Neuron (in vitro differentiated cells): ENCODE results near the gene CSH2.

Experiments
- H2AFZ ChIP-seq: one replicate; pipeline ENCODE4 v1.6.1; 2013; ENCODE audit warnings: low read depth, mild to moderate bottlenecking, inconsistent platforms, low read length, moderate library complexity
- H3K27me3 ChIP-seq: one replicate; pipeline ENCODE4 v1.6.1; 2013; ENCODE audit warnings: low read length; ENCODE audit not compliant: insufficient read depth
- H3K36me3 ChIP-seq: one replicate; pipeline ENCODE4 v1.6.1; 2013; ENCODE audit warnings: low read length; ENCODE audit not compliant: insufficient read depth
- H3K4me1 ChIP-seq: one replicate; pipeline ENCODE4 v1.6.1; 2013; ENCODE audit warnings: low read length; ENCODE audit not compliant: insufficient read depth
- H3K4me3 ChIP-seq: 2 replicates; pipeline ENCODE4 v1.5.1; 2013; ENCODE audit warnings: mild to moderate bottlenecking, low read length, moderate library complexity
- H3K9me3 ChIP-seq: one replicate; pipeline ENCODE4 v1.6.1; 2013; ENCODE audit warnings: low read length

CSH2 gene

DNA sequence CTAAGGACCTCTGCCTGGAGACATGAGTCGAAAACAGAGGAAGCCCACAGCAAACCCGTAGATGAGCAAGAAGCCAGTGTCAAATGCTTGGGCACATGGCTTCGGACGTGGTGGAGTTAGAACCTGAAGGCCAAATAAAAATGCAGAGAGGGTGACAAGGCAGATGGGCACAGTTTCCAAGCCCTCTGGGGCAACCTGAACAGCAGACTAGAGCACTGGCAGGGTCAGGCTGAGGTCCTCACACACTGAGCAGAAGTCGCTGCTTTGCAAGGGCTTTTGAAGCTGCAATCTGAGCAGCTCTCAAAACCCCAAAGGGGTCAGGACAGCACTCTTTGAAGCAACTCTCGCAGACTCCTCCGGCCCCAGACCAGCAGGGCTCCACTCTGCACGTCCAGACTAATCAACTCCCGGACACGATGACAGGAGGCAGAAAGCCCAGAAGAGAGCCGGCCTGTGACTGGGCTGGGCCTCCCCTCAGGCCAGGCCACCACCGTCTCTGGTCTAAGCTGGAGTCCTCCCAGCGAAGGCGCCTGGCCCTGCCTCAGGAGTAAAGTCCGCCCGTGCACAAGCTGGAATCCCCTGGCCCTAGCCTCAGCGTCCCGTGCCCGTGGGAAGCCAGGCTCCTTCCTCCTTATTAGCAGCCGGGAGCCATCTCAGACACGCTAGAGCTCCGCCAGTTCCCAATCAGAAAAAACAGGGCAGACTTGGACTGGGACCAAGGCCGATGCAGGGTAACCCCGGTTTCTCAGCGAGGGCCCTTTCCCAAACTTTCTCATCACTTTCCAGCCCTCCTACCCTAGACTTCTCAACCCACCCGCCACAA is 31.9 kb downstream of the CSH2 start:
- Histone ChIP-seq H3K27me3 (no peaks in the 10 kb centered on the region), H3K4me3 (peak overlapping the region; percentile 74), H3K9me3 (no peaks in the 10 kb centered on the region), H2AFZ (peak overlapping the region; percentile 57), H3K4me1 (peaks cover 13% of the 10 kb centered on the region), H3K36me3 (peaks cover 6% of the 10 kb centered on the region)

DNA sequence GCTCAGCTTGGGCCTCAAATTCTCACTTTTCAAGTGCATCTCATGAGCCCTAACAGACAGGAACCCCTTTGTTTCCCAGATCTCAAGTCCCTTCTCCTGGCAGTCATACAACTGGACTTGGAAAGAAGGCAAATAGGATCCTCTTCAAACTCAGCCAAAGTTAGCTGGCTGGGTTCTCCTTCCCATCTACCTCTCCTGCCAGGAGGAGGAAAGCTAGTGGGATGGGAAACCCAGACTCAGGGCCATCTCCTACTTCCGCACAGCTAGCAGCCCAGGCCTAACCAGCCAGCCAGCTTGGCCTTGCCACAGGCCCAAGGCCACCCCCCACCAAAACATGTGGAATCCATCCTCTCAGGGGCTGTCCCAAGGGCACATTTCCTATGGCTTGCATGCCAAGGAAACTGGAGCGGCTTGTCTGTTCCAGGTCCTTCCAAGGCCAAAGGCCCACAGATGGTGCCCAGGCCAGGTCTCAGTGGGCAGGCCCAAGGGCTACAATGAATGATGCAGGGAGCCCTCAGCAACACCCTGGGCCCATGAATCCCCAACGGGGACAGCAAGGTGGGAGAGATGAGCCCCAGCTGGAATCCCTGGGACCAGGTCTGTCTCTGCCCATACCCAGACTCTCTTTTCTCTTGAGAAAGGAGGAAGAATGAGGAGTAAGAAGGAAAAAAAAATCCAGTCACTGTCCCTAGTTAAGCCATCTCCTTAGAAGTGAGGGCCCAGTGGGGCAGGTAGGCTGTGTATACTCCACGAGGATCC is 32.7 kb downstream of the CSH2 start:
- Histone ChIP-seq H3K27me3 (no peaks in the 10 kb centered on the region), H3K36me3 (peaks cover 11% of the 10 kb centered on the region), H2AFZ (no peak overlapping the region), H3K4me1 (peaks cover 13% of the 10 kb centered on the region), H3K9me3 (no peaks in the 10 kb centered on the region), H3K4me3 (peak overlapping the region; percentile 74)

DNA sequence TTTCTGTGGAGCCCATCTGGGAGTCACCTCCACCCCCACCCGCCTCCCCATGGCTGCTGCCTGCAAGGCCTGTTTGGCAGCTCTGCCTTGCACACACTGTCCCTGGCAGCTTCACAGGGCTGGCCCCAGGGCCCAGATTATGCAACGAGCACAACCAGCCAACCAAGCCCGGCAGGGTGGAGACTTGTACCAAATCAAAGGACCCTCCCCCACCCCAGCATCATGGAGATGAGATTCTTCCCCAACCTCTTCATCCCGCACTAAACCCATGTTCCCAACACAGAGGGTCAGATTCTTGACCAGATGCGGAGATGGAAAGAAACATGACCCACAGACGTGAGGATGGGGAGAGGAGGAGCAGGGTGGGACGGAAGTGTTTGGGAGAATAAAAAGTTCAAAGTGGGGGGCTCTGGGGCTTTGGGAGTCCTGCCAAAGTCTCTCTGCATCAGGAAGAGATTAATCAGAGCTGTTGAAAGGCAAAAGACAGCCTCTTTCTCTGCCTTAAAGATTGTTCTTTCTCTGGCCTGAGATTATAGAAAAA is 34.8 kb downstream of the CSH2 start:
- no peaks in the 10 kb centered on the region for H3K9me3 ChIP-seq
- no peak overlapping the region for H3K4me3 ChIP-seq
- peaks cover 22% of the 10 kb centered on the region for H3K36me3 ChIP-seq
- H3K27me3 ChIP-seq, result no peaks in the 10 kb centered on the region
- no peak overlapping the region for H2AFZ ChIP-seq
- peaks cover 13% of the 10 kb centered on the region for H3K4me1 ChIP-seq

DNA sequence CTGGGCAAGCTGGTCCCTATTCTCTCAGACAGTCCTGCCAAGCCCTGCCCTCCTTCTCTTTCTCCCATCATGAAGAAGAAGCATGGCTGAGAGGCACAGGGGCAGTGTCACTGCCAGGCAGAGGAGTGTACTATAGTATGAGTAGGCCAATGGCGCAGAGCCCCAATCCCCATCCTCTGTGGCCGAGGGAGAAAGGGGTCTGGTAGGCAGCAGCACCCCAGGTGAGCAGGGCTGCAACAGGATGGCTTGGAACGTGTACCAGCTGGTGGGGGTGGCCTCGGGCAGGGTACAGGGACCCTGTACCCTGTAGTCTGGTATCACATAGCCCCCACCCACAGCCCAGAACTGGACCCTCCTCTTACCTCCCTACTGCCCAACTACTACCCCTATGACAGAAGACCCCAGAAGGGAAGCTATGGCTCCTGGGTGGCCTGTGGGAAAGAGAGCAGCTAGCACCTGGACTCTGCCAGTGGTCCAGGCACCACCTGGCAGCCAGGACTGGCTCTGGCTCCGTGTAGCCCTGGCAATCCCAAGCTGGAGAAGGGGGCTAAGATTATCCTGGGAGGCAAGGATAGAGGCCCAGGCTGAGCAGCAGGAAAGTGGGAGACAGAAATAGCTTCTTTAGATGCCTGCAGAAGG is 35.4 kb downstream of the CSH2 start:
- Histone ChIP-seq H3K4me3 (no peak overlapping the region), H3K4me1 (peaks cover 13% of the 10 kb centered on the region), H3K9me3 (no peaks in the 10 kb centered on the region), H3K27me3 (no peaks in the 10 kb centered on the region), H2AFZ (no peak overlapping the region), H3K36me3 (peaks cover 26% of the 10 kb centered on the region)

DNA sequence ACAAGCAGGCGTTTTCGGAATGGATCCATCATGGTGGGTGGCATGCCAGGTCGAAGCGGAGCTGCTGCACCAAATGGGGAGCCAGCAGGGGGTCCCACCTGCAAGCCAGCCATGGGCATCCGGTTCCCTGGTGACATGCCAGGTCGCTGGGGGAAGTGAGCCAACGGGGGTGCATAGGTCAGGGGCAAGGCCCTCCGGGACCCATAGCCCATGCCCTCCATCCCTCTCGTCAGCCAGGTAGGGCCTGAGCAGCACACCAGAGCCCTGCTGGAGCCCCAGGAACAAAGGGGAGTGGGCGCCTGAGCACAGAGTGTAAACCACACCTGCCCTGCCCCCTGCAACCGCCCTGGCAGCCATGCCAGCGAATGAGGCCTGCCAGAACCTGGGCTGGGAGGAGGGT is 36.0 kb downstream of the CSH2 start:
- Histone ChIP-seq H3K4me1 (peaks cover 13% of the 10 kb centered on the region), H3K9me3 (no peaks in the 10 kb centered on the region), H3K36me3 (peaks cover 32% of the 10 kb centered on the region), H3K27me3 (no peaks in the 10 kb centered on the region), H3K4me3 (no peak overlapping the region), H2AFZ (no peak overlapping the region)

DNA sequence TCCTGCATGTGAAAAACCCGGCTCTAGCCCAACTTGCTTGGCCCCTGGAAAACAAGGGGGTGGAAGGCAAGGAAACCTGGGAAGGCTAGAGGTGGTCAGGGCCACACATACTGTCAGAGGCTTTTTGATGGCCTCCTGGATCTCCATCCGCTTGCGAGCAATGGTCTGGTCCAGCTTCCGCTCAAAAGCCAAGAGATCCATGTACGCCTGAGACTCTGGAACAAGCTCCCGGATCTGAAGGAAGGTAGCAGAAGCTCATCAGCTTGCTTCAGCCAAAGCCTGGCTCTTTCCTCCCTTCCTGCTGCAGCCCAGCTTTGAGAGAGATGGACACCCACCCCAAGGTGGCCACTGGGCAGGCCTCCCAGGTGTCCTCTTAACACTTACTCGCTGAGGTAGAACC is 36.7 kb downstream of the CSH2 start:
- Histone ChIP-seq H3K4me3 (no peak overlapping the region), H3K4me1 (peaks cover 13% of the 10 kb centered on the region), H2AFZ (no peak overlapping the region), H3K36me3 (peaks cover 39% of the 10 kb centered on the region), H3K9me3 (no peaks in the 10 kb centered on the region), H3K27me3 (no peaks in the 10 kb centered on the region)

DNA sequence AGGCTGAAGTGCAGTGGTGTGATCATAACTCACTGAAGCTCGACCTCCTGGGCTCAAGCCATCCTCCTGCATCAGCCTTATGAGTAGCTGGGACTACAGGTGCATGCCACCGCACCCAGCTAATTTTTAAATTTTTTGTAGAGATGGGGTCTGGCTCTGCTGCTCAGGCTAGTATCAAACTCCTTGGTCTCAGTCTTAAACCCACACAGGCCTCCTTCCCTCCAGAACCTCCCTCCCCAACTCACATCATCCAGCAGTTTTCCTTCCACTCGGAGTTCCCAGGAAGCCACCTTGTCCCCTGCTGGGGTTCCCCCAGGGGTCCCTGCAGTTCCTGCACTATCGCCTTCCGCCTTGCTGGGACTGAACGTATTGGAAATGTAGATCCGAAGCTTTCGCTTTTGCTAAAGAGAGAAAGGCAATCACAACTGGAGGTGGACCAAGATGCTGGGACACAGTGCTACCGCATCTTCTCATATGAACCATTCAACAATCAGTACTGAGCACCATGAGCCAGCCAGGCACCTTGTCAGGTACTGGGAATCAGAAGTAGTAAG is 38.2 kb downstream of the CSH2 start:
- no peaks in the 10 kb centered on the region for H3K9me3 ChIP-seq
- no peak overlapping the region for H3K4me3 ChIP-seq
- no peaks in the 10 kb centered on the region for H3K27me3 ChIP-seq
- no peak overlapping the region for H2AFZ ChIP-seq
- no peaks in the 10 kb centered on the region for H3K4me1 ChIP-seq
- peaks cover 55% of the 10 kb centered on the region for H3K36me3 ChIP-seq

DNA sequence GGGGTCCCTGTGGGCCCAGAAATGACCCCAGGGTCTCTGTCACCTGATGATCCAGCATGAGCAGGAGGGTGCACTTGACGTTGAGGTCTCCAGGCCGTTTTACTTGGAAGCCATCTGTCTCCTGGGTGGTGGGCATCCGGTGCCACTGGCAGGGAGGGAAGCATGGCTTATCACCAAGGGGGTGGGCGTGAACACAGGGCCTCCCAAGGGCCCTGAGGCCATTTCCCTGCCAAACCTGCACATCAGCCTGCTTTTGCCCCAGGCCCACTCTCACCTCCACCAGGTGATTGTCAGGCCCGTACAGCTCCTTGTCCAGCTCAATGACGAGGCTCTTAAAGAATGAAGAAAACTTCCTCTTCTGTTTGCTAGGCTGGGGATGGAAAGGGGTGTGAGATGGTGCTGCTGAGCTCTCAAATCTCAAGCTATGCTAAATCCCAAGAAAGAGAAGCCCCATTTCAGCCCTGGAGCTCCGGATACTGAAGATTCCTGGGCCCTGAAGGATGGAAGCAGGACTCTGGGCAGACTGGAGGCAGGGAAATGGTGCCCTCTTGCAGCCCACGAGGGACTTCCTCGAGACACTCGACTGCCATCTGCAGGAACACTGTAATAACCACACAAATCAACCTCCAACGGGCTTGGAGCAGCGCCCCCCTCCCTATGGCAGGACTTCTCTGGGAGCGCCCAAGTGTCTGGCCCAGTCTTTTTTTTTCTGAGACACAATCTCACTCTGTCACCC is 38.9 kb downstream of the CSH2 start:
- no peaks in the 10 kb centered on the region for H3K4me1 ChIP-seq
- H3K4me3 ChIP-seq, result no peak overlapping the region
- no peak overlapping the region for H2AFZ ChIP-seq
- peaks cover 61% of the 10 kb centered on the region for H3K36me3 ChIP-seq
- no peaks in the 10 kb centered on the region for H3K27me3 ChIP-seq
- no peaks in the 10 kb centered on the region for H3K9me3 ChIP-seq

DNA sequence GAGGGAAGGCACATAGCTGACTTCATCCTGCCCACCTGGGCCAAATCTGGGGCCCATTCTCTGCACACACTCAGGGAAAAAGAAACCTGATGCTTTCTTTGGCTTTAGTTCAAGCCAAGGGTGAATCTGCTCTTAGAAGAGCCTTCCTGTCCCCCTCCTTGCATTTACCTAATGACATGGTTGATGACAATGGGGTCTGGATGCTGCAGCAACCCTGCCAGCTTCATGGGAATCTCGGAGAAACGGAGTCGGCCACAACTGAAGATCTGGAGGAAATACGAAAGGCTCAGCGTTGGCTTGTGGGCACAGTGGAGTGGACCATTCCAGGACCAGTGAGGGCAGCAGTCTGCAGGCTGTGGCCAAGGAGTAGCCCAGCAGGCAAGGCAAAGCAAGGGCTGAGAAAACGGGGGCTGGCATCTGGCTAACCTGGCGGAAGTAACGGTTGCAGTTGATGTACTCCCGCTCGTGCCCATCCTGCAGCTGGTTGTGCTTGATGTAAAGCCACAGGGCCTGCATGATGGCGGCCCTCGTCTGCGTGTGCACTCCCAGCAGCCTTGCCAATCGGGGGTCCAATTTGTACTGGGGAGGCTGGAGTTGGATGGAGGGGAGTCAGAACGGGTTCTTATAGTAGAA is 39.6 kb downstream of the CSH2 start:
- H2AFZ ChIP-seq, result no peak overlapping the region
- peaks cover 68% of the 10 kb centered on the region for H3K36me3 ChIP-seq
- peaks cover 5% of the 10 kb centered on the region for H3K4me1 ChIP-seq

DNA sequence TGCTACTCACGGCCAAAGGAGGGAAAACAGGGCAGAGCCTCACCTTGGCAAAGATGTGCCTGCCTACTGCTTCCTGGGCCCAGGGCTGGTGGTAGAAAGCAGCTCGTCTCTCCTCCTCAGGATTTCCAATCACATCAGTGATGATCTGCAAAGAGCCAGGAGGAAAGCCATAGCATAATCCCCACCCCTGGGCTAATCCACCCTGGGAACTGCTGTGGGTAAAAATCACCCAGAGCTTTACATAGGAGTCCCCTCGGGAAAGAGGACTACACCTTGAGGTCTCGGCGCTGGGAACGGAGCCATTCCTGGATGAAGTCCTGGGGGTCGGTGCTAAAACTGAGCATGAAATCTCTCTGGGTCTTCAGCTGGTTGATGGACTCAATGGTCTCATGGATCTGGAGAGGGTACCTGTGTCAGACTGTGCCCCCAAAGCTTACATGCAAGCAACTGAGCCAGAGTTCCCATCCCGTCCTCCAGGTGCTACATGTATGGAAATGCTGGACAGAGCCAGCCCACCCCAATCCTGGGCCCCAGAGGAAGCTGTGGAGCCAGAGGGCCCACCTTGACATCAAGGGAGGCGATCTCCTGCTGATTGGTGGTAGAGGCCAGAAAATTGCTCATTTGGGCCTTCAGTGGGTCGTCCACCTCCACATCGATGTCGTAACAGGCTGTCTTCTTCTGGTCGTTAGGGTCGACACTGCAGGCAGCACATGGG is 40.3 kb downstream of the CSH2 start:
- peaks cover 12% of the 10 kb centered on the region for H3K4me1 ChIP-seq
- no peak overlapping the region for H3K4me3 ChIP-seq
- H3K27me3 ChIP-seq, result no peaks in the 10 kb centered on the region
- H3K36me3 ChIP-seq, result peaks cover 71% of the 10 kb centered on the region
- no peaks in the 10 kb centered on the region for H3K9me3 ChIP-seq
- H2AFZ ChIP-seq, result no peak overlapping the region

More for the DNA sequence above, 39.6 kb downstream of the CSH2 start:
- Histone ChIP-seq H3K4me3 (no peak overlapping the region), H3K27me3 (no peaks in the 10 kb centered on the region), H3K9me3 (no peaks in the 10 kb centered on the region)

DNA sequence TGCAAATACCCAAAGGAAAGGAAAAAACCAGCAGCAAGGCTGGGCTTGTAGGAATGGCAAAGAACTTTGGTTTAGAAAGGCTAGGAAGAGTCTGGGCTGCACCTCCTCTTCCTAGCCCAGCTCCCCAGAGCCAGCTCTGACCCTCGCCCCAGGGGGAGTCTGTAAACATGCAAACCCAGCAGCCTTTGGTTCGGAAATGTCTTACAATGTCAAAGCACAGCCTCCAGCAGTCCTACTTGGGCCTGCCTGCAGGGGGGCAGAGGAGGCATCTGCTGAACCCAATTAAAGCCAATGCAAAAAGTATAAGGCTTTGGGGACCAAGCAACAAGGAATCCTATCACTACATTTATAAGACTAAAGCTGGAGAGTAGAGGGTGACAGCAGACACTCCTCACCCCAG is 41.0 kb downstream of the CSH2 start:
- Histone ChIP-seq H3K4me3 (no peak overlapping the region), H3K27me3 (no peaks in the 10 kb centered on the region), H3K36me3 (peaks cover 71% of the 10 kb centered on the region), H2AFZ (no peak overlapping the region), H3K9me3 (no peaks in the 10 kb centered on the region), H3K4me1 (peaks cover 15% of the 10 kb centered on the region)
